ENCODE results near the gene CCDC33.

The CCDC33 gene

DNA sequence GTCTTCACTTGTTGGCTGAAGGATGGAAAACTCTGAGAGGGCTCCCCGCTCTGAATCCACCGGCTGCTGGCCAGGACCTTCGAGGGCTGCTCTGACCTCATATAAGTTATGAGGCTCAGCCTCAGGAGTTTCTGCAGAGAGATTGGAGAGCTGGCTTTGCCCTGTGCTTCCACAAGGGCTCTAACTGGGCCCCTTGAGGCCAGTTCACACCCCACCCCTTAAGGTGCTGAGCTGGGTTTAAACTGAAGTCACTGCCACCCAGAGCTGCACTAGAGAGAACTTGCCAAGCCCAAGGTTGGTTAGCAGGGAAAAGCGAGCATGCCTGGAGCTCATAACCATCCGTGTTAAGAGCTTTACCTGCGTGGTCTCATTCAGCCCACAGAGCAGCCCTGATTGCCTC, 2.8 kb upstream of the CCDC33 start:
- in situ Hi-C loops (cut with HindIII; ENCODE audit: low sequenced_read_pairs), result no loop called here
- TF ChIP-seq, protein P1, sequence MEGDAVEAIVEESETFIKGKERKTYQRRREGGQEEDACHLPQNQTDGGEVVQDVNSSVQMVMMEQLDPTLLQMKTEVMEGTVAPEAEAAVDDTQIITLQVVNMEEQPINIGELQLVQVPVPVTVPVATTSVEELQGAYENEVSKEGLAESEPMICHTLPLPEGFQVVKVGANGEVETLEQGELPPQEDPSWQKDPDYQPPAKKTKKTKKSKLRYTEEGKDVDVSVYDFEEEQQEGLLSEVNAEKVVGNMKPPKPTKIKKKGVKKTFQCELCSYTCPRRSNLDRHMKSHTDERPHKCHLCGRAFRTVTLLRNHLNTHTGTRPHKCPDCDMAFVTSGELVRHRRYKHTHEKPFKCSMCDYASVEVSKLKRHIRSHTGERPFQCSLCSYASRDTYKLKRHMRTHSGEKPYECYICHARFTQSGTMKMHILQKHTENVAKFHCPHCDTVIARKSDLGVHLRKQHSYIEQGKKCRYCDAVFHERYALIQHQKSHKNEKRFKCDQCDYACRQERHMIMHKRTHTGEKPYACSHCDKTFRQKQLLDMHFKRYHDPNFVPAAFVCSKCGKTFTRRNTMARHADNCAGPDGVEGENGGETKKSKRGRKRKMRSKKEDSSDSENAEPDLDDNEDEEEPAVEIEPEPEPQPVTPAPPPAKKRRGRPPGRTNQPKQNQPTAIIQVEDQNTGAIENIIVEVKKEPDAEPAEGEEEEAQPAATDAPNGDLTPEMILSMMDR (IDR thresholded peaks at IDR 0.05; ENCODE audit: low read depth, low read length, missing control alignments), result no peak

DNA sequence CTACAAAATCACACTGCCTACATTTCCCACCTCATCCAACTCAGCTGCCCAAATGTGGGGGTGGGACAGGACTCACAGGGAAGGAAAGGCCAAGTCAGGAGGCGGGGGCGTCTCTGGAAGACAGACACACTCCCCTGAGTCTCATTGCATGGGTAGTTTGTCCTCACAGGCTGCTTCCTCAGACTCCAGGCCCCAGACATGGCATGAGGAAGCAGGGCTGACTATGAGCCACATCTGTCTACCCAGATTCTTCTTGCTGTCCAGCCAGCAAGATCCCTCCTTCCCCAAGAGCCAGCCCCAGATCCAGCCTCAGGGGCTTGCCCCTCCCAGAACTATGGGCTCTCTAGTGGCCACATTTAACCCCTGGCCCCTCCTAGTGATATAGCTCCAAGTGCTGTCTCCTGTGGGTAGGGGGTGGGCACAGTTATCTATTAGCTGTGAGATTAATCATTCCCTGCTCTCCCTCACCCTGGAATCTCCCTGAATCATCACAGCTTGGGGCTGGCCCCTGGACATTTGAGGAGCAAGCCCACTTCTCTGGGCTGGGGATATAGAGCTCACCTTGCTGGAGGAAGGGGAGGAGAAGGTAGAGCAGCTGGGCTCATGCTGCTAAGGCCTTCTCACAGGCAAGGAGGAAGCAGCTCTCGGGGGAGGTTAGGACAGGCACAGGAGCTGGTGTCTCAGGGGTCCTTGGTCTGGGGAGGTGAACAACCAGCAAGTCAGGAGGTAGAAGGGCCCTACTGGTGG, 2.1 kb upstream of the CCDC33 start:
- in situ Hi-C loops (cut with HindIII; ENCODE audit: low sequenced_read_pairs), result no loop called here

More for the DNA sequence above, 2.8 kb upstream of the CCDC33 start:
- no peak overlapping the region for H3K4me3 ChIP-seq (ENCODE audit: low read depth, low read length)
- no peak for DNase-seq (ENCODE audit: low read depth)

DNA sequence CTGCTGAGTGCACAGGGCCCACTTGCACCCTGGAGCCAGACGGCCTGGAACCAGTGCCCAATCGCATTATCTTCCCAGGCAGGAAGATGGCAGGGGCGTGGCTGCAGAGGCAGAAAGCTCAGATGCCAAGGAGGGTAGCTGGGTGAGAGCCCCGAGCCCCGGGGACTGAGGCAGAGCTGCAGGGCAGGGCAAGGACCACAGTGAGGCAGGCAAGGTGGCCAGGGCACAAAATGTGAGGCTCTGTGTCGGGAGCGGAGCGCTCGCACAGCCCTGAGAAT, 1.6 kb upstream of the CCDC33 start:
- no peak overlapping the region for H3K4me3 ChIP-seq (ENCODE audit: low read depth, low read length)
- no peak for DNase-seq (ENCODE audit: low read depth)
- in situ Hi-C loops (cut with HindIII; ENCODE audit: low sequenced_read_pairs), result no loop called here
- TF ChIP-seq, protein P1 (IDR thresholded peaks at IDR 0.05; ENCODE audit: low read depth, low read length, missing control alignments), result no peak

More for the DNA sequence above, 2.1 kb upstream of the CCDC33 start:
- H3K4me3 ChIP-seq (ENCODE audit: low read depth, low read length), result no peak overlapping the region
- TF ChIP-seq, protein P1 (IDR thresholded peaks at IDR 0.05; ENCODE audit: low read depth, low read length, missing control alignments), result no peak
- DNase-seq (ENCODE audit: low read depth), result no peak

DNA sequence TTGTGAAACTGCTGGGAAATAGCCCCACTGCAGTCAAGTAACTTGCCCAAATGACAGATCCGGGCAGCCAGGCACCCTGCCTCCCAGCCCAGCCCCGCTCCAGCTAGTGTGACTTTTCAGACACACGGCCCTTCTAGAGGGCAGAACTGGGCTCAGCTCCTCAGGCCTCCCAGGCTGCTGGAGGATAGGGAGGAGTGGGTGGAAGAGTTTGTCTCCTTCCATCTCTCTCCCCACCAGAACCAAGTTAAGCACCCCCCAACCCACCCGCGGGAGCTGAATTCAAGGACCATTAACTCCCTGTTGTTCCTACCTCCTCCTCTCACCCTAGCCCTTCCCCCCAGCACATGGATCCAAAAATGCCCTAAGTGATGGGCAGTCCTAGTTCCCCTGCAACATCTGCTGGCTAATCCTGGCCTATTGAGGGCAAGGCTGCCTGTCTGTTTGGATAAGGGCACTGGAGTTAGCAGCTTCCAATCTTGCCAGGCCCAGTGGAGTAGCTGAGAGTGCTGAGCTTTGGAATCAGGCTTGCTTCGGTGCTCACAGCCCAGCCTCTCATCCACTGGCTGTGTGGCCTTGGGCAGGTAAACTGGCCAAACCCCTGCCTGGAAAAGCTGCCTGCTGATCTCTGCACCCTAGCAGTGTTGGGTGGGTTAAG, 3.1 kb downstream of the CCDC33 start:
- H3K4me3 ChIP-seq (ENCODE audit: low read depth, low read length), result no peak overlapping the region
- no peak for DNase-seq (ENCODE audit: low read depth)
- TF ChIP-seq, protein P1 (IDR thresholded peaks at IDR 0.05; ENCODE audit: low read depth, low read length, missing control alignments), result no peak
- in situ Hi-C loops (cut with HindIII; ENCODE audit: low sequenced_read_pairs), result loop anchor here (5.0 kb wide), 1 partner anchor 57 kb away; no protein-coding TSS in a partner anchor

DNA sequence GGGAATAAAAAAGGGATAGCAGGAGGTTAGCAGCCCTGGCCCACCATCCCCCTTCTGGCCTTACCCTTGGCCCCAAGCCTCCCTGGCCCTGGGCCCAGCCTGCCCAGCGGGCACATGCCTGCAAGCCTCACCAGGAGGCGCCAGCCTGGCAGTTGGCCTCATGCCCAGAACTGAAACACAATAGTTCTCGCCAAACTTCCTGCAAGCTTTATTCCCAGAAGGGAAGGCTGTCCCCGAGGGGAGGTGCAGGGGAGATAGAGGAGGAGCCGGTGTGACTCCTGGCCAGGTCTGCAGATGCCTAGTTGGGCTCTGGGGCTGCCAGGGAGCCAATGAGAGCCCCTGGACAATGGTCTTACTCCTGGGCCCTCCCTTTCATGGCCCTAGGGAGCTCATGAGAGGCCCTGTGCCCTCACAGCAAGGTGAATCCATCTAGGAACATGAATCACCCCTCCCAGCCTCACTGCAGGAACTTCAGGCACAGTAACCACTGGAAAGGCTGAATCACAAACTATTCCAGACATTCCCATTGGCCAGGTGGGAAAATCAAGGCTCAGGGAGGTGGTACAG, 4.0 kb downstream of the CCDC33 start:
- DNase-seq (ENCODE audit: low read depth), result peak; percentile 44
- in situ Hi-C loops (cut with HindIII; ENCODE audit: low sequenced_read_pairs), result no loop called here
- H3K4me3 ChIP-seq (ENCODE audit: low read depth, low read length), result no peak overlapping the region
- TF ChIP-seq, protein P1 (IDR thresholded peaks at IDR 0.05; ENCODE audit: low read depth, low read length, missing control alignments), result peak; percentile 46

DNA sequence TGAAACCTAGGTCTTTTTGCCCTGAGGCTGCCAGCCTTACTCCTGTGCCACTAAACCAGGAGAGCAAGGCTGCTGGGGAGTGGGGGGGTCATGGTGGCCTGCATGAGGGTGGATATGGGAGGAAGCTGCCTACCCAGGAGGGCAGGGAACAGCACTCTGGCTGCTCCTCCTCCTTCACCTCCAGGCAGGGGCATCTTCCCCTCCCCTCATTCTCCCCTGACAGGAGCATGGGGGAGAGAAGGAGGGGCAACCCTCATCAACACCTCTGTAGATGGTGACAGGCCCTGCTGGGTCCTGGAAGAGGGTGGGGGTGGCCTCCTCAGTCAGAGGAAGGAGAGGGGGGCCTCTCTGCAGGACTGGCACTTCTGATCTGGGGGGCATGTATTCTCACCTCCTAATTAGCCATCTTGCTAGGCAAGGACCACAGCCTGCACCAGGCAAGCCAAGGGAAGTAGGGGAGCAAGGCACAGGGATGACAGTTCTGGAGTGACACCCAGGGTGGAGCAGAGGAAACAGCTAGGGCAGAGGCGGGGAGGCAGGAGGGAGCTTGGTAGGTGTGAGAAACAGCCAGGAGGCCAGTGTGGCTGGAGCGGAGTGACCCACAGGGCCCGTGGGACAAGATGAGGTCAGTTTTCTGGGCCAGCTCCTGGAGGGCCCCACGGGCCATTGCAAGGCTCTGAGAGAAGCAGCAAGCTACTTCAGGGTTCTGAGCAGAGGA, 4.9 kb downstream of the CCDC33 start:
- TF ChIP-seq, protein P1 (IDR thresholded peaks at IDR 0.05; ENCODE audit: low read depth, low read length, missing control alignments), result no peak
- DNase-seq (ENCODE audit: low read depth), result no peak

More for the DNA sequence above, 4.9 kb downstream of the CCDC33 start:
- H3K4me3 ChIP-seq (ENCODE audit: low read depth, low read length), result no peak overlapping the region
- in situ Hi-C loops (cut with HindIII; ENCODE audit: low sequenced_read_pairs), result no loop called here

All from astrocyte of the cerebellum (primary cell).